Measurements from ENCODE around the gene HSPA2.

GRCh38 chr14:64516969-64517368 lies 23.6 kb upstream of the HSPA2 start:
- TF ChIP-seq EZH2 (IDR thresholded peaks at IDR 0.05; ENCODE audit: insufficient read depth, poor library complexity, severe bottlenecking) (no peak), EZH2phosphoT487 (IDR thresholded peaks at IDR 0.05; ENCODE audit: insufficient read depth, low read depth) (no peak)

Measured in GM23248 (cell line).